Loucy (cell line): ENCODE results near the gene PNMA6E.

ENCODE experiments used
- EZH2phosphoT487 ChIP-seq: fragments of 200-600 bp; IDR thresholded peaks from 2 replicates; pipeline ENCODE4 v1.6.1; 2018; ENCODE audit warnings: antibody characterized with exemption, mild to moderate bottlenecking, moderate library complexity, borderline replicate concordance
- TF ChIP-seq, protein P1 (sequence below): fragments of 200-600 bp; sonication (generic); conservative IDR thresholded peaks from 2 replicates; pipeline ENCODE4 v1.5.1; 2014; ENCODE audit warnings: mild to moderate bottlenecking, antibody characterized with exemption, low read length

DNA sequence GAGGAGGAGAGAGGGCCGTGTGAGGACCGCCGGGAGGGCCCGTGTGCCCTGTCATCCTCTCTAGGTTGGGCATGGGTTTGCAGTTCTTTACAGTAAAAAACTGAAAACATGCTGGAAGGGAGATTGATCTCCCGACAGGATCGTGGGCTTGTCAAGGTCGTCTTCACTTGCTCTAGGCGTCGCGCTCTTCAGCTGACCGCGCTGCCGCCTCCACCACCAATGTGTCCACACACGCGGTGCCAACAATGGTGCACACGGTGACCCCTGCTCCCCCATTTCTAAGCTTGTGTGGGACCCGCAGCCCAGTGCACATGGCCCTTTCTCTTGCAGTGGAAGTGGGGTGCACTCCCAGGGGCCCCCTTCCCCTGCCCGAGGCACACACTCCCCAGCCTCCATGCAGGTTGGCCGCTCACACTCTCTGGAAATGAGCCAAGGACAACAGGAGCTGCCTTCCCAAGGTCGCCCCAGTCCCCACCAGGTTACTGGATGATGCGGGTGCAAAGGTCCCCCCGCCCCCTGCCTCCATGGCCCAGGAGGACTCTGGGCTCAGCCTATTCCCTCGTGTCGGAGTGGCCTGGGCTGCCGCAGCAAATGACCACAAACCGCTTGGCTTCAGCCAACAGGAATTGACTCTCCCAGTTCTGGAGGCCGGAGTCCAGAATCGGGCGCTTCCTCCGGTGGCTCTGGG lies 8.4 kb upstream of the PNMA6E start:
- TF ChIP-seq, protein P1, sequence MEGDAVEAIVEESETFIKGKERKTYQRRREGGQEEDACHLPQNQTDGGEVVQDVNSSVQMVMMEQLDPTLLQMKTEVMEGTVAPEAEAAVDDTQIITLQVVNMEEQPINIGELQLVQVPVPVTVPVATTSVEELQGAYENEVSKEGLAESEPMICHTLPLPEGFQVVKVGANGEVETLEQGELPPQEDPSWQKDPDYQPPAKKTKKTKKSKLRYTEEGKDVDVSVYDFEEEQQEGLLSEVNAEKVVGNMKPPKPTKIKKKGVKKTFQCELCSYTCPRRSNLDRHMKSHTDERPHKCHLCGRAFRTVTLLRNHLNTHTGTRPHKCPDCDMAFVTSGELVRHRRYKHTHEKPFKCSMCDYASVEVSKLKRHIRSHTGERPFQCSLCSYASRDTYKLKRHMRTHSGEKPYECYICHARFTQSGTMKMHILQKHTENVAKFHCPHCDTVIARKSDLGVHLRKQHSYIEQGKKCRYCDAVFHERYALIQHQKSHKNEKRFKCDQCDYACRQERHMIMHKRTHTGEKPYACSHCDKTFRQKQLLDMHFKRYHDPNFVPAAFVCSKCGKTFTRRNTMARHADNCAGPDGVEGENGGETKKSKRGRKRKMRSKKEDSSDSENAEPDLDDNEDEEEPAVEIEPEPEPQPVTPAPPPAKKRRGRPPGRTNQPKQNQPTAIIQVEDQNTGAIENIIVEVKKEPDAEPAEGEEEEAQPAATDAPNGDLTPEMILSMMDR, result no peak
- TF ChIP-seq EZH2phosphoT487, result no peak
